K562 (cell line): ENCODE data around the gene PRKAR2B.

Experiments
- DMBX1 ChIP-seq: fragments of 250-450 bp; sonication (Bioruptor Pico); IDR thresholded peaks from 2 replicates; pipeline ENCODE4 v1.8.0; 2022; ENCODE audit warnings: inconsistent platforms, mild to moderate bottlenecking, moderate library complexity, borderline replicate concordance
- JUN ChIP-seq, 2 experiments: sonication (generic) in 1 of 2; formaldehyde crosslinking in 1 of 2; IDR thresholded peaks; 2 replicates each; pipeline versions ENCODE4 v1.6.1 to v1.8.0; 2012 to 2022; ENCODE audit warnings: borderline replicate concordance in 2 of 2, mild to moderate bottlenecking in 2 of 2, improper control_type of control experiment in 1 of 2, low read depth in 1 of 2, low read length in 1 of 2, missing genetic modification reagents in 1 of 2
- MEF2A ChIP-seq: IDR thresholded peaks from 2 replicates; pipeline ENCODE4 v1.6.1; 2011; ENCODE audit warnings: low read depth, mild to moderate bottlenecking, low read length, moderate library complexity; ENCODE audit not compliant: control insufficient read depth
- NFYB ChIP-seq: IDR thresholded peaks from 2 replicates; pipeline ENCODE4 v1.6.1; 2011; ENCODE audit warnings: mild to moderate bottlenecking, moderate library complexity; ENCODE audit not compliant: insufficient read length; ENCODE audit errors: extremely low read depth
- POLR2A ChIP-seq: fragments of 450-650 bp; conservative IDR thresholded peaks from 2 replicates; pipeline ENCODE4 v1.6.1; 2016
- SIN3A ChIP-seq, 2 experiments: fragments of 150-350 bp in 1 of 2; IDR thresholded peaks; 2 replicates each; pipeline ENCODE4 v1.6.1; 2011 to 2016; ENCODE audit warnings: borderline replicate concordance in 2 of 2, low read depth in 2 of 2, low read length in 2 of 2, mild to moderate bottlenecking in 2 of 2, moderate library complexity in 2 of 2; ENCODE audit not compliant: control insufficient read depth in 1 of 2
- TGIF2 ChIP-seq: sonication (generic); formaldehyde crosslinking; IDR thresholded peaks from 2 replicates; pipeline ENCODE4 v1.8.1; 2022; ENCODE audit warnings: mild to moderate bottlenecking, missing genetic modification reagents, moderate library complexity
- ZFP36 ChIP-seq: fragments of 150-350 bp; IDR thresholded peaks from 2 replicates; pipeline ENCODE4 v1.6.1; 2018; ENCODE audit warnings: low read length, low read depth; ENCODE audit not compliant: partially characterized antibody
- TF ChIP-seq, protein P1 (sequence below), 3 experiments: IDR thresholded peaks in 2 of 3; conservative IDR thresholded peaks in 1 of 3; 2 replicates each; pipeline ENCODE4 v1.5.1; 2011 to 2012; ENCODE audit warnings: low read length in 3 of 3, mild to moderate bottlenecking in 3 of 3, control low read depth in 2 of 3, improper control_type of control experiment in 1 of 3, inconsistent platforms in 1 of 3, low read depth in 1 of 3, mixed read lengths in 1 of 3, moderate library complexity in 1 of 3; ENCODE audit not compliant: insufficient read depth in 2 of 3
- TF ChIP-seq, protein P2 (sequence below): sonication (generic); formaldehyde crosslinking; IDR thresholded peaks from 2 replicates; pipeline ENCODE4 v1.8.0; 2022; ENCODE audit warnings: missing genetic modification reagents, mild to moderate bottlenecking, borderline replicate concordance
- TF ChIP-seq, protein P3 (sequence below), 2 experiments: fragments of 200-800 bp in 1 of 2; sonication (Bioruptor generic) in 1 of 2; sonication (generic) in 1 of 2; formaldehyde crosslinking in 1 of 2; IDR thresholded peaks in 1 of 2; conservative IDR thresholded peaks in 1 of 2; 2 replicates each; pipeline versions ENCODE4 v1.5.0 to v1.6.1; 2016 to 2020; ENCODE audit warnings: missing compliant biosample characterization in 1 of 2, missing genetic modification characterization in 1 of 2, missing genetic modification reagents in 1 of 2
- TF ChIP-seq, protein P4 (sequence below): fragments of 250-450 bp; sonication (Bioruptor Pico); IDR thresholded peaks from 2 replicates; pipeline ENCODE4 v1.8.0; 2021; ENCODE audit warnings: moderate library complexity, mild to moderate bottlenecking, inconsistent platforms

DNA sequence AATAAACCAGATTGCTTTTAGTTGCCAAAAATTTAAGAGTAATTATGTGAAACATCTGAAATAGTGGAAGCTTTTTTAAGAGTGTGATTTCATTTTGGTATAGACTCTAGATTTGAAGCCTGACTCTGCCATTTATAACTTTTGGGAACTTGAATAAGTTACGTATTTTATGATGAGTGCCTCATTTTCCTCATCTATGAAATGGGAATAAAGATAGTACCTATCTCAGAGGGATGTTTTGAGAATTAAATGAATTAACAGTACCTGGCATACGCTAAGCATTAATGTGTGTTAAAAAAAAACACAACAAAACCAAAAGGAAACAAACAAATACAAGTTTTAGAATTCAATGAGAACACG, 12.9 kb downstream of the PRKAR2B start:
- no peak for TF ChIP-seq MEF2A
- no peak for TF ChIP-seq SIN3A (IDR thresholded peaks at IDR 0.05; ENCODE audit: borderline replicate concordance in 2 of 2, control insufficient read depth in 1 of 2, low read depth in 2 of 2, low read length in 2 of 2)
- no peak for TF ChIP-seq JUN (IDR thresholded peaks at IDR 0.05; ENCODE audit: borderline replicate concordance, low read depth, low read length)
- TF ChIP-seq JUN (CRISPR knock-in tag; IDR thresholded peaks at IDR 0.05; ENCODE audit: borderline replicate concordance) = no peak
- TF ChIP-seq TGIF2 = no peak
- TF ChIP-seq, protein P1, sequence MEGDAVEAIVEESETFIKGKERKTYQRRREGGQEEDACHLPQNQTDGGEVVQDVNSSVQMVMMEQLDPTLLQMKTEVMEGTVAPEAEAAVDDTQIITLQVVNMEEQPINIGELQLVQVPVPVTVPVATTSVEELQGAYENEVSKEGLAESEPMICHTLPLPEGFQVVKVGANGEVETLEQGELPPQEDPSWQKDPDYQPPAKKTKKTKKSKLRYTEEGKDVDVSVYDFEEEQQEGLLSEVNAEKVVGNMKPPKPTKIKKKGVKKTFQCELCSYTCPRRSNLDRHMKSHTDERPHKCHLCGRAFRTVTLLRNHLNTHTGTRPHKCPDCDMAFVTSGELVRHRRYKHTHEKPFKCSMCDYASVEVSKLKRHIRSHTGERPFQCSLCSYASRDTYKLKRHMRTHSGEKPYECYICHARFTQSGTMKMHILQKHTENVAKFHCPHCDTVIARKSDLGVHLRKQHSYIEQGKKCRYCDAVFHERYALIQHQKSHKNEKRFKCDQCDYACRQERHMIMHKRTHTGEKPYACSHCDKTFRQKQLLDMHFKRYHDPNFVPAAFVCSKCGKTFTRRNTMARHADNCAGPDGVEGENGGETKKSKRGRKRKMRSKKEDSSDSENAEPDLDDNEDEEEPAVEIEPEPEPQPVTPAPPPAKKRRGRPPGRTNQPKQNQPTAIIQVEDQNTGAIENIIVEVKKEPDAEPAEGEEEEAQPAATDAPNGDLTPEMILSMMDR (IDR thresholded peaks at IDR 0.05 in 2 of 3, conservative IDR thresholded peaks at IDR 0.05 in 1 of 3; ENCODE audit: insufficient read depth in 2 of 3, low read depth in 1 of 3, low read length in 3 of 3) = no peak
- no peak for TF ChIP-seq ZFP36
- no peak for TF ChIP-seq POLR2A
- TF ChIP-seq, protein P2, sequence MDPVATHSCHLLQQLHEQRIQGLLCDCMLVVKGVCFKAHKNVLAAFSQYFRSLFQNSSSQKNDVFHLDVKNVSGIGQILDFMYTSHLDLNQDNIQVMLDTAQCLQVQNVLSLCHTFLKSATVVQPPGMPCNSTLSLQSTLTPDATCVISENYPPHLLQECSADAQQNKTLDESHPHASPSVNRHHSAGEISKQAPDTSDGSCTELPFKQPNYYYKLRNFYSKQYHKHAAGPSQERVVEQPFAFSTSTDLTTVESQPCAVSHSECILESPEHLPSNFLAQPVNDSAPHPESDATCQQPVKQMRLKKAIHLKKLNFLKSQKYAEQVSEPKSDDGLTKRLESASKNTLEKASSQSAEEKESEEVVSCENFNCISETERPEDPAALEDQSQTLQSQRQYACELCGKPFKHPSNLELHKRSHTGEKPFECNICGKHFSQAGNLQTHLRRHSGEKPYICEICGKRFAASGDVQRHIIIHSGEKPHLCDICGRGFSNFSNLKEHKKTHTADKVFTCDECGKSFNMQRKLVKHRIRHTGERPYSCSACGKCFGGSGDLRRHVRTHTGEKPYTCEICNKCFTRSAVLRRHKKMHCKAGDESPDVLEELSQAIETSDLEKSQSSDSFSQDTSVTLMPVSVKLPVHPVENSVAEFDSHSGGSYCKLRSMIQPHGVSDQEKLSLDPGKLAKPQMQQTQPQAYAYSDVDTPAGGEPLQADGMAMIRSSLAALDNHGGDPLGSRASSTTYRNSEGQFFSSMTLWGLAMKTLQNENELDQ (CRISPR knock-in tag) = no peak
- no peak for TF ChIP-seq DMBX1
- TF ChIP-seq, protein P3, sequence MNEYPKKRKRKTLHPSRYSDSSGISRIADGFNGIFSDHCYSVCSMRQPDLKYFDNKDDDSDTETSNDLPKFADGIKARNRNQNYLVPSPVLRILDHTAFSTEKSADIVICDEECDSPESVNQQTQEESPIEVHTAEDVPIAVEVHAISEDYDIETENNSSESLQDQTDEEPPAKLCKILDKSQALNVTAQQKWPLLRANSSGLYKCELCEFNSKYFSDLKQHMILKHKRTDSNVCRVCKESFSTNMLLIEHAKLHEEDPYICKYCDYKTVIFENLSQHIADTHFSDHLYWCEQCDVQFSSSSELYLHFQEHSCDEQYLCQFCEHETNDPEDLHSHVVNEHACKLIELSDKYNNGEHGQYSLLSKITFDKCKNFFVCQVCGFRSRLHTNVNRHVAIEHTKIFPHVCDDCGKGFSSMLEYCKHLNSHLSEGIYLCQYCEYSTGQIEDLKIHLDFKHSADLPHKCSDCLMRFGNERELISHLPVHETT (CRISPR knock-in tag; conservative IDR thresholded peaks at IDR 0.05 in 1 of 2, IDR thresholded peaks at IDR 0.05 in 1 of 2) = no peak
- TF ChIP-seq NFYB = no peak
- TF ChIP-seq, protein P4, sequence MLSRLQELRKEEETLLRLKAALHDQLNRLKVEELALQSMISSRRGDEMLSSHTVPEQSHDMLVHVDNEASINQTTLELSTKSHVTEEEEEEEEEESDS = no peak
